SH-SY5Y (cell line): ENCODE data around the gene DOCK4.

ENCODE experiments used
- GATA2 ChIP-seq: IDR thresholded peaks from 2 replicates; pipeline ENCODE4 v1.6.1; 2011; ENCODE audit warnings: mild to moderate bottlenecking, low read depth, low read length
- GATA3 ChIP-seq: IDR thresholded peaks from 2 replicates; pipeline ENCODE4 v1.6.1; 2011; ENCODE audit warnings: low read depth, mild to moderate bottlenecking, low read length, moderate library complexity

Gene DOCK4

GRCh38 chr7:111954474-111955381, 251.5 kb downstream of the DOCK4 start:
- TF ChIP-seq GATA3 (no peak), GATA2 (no peak)

- TF ChIP-seq GATA2 (no peak), GATA3 (no peak)
Observed at GRCh38 chr7:111954056-111954455, 252.1 kb downstream of the DOCK4 start.

GRCh38 chr7:111953611-111954010, 252.6 kb downstream of the DOCK4 start:
- TF ChIP-seq GATA2 (no peak), GATA3 (no peak)

GRCh38 chr7:111952783-111953182, 253.4 kb downstream of the DOCK4 start:
- TF ChIP-seq GATA2 (no peak), GATA3 (no peak)

- TF ChIP-seq GATA3 (no peak), GATA2 (no peak)
Observed at GRCh38 chr7:111951052-111951451, 255.1 kb downstream of the DOCK4 start.

GRCh38 chr7:111942450-111943081, 263.6 kb downstream of the DOCK4 start:
- TF ChIP-seq GATA3 (no peak), GATA2 (no peak)

- TF ChIP-seq GATA2 = no peak
- TF ChIP-seq GATA3 = no peak
Observed at GRCh38 chr7:111937163-111937562, 269.0 kb downstream of the DOCK4 start.

- TF ChIP-seq GATA2 (no peak), GATA3 (no peak)
Observed at GRCh38 chr7:111933609-111934008, 272.6 kb downstream of the DOCK4 start.

GRCh38 chr7:111931958-111932357, 274.2 kb downstream of the DOCK4 start:
- TF ChIP-seq GATA3 (no peak), GATA2 (no peak)

GRCh38 chr7:111931016-111931517, 275.1 kb downstream of the DOCK4 start:
- TF ChIP-seq GATA2 = no peak

GRCh38 chr7:111929264-111929663, 276.9 kb downstream of the DOCK4 start:
- TF ChIP-seq GATA3 (no peak), GATA2 (no peak)

GRCh38 chr7:111927353-111928019, 278.7 kb downstream of the DOCK4 start:
- TF ChIP-seq GATA2 (no peak), GATA3 (no peak)

GRCh38 chr7:111920329-111920728, 285.9 kb downstream of the DOCK4 start:
- TF ChIP-seq GATA3 (no peak), GATA2 (no peak)

- no peak for TF ChIP-seq GATA3
- TF ChIP-seq GATA2 = no peak
Observed at GRCh38 chr7:111919631-111920179, 286.5 kb downstream of the DOCK4 start.
